Esophagus squamous epithelium (tissue), 5 donors: ENCODE measurements around the gene VILL. TPM values are rescaled to one million over a fixed set of nuclear protein-coding genes. Genes with fewer than 3 reads are reported as not detected.
A peak's percentile ranks its signal among the peaks of the same experiment; 100 is the strongest.

ENCODE experiments used
- DNase-seq: peaks from one replicate; lab custom pipeline; 2025; lab: John Stamatoyannopoulos, UW
- H3K27ac ChIP-seq, 4 donors: fragments of 200-600 bp; sonication (generic); one replicate each; pipeline ENCODE4 v1.5.1; 2016 to 2019; ENCODE audit warnings: mild to moderate bottlenecking in 1 of 4
- H3K27me3 ChIP-seq, 4 donors: fragments of 200-600 bp; sonication (generic); 1 replicate in 3 of 4; 2 replicates in 1 of 4; pipeline versions ENCODE4 v1.5.1 to v1.6.0; 2017 to 2021; ENCODE audit warnings: antibody characterized with exemption in 1 of 4
- H3K36me3 ChIP-seq, 3 donors: fragments of 200-600 bp; sonication (generic); one replicate each; pipeline ENCODE4 v1.5.1; 2016 to 2019
- H3K4me1 ChIP-seq, 3 donors: fragments of 200-600 bp; sonication (generic); one replicate each; pipeline ENCODE4 v1.5.1; 2017 to 2019
- H3K4me3 ChIP-seq, 4 donors: fragments of 200-600 bp; sonication (generic); 1 replicate in 3 of 4; 2 replicates in 1 of 4; pipeline ENCODE4 v1.5.1; 2016 to 2019; ENCODE audit warnings: mild to moderate bottlenecking in 2 of 4, moderate library complexity in 1 of 4
- H3K9me3 ChIP-seq, 3 donors: fragments of 200-600 bp; sonication (generic); one replicate each; pipeline ENCODE4 v1.5.1; 2016 to 2019
- POLR2A ChIP-seq, 4 donors: fragments of 450-650 bp; IDR thresholded peaks; one replicate each; pipeline ENCODE4 v1.6.1; 2017; ENCODE audit warnings: antibody characterized with exemption in 4 of 4, mild to moderate bottlenecking in 4 of 4, moderate library complexity in 3 of 4
- WGBS, 2 donors: methylation state at CpG; one replicate each; pipeline ENCODE4 v1.1.5; 2018; 5-methylcytosine and 5-hydroxymethylcytosine counted together
- intact Hi-C: fragments of 100-400 bp; cut with DNase I; formaldehyde crosslinking; loops from one replicate; pipeline ENCODE4 v1.15.0; 2022
- total RNA-seq, 4 donors: library from RNA; depleted of rRNA; stranded (reverse); fragments of >200 nt; gene quantifications; one replicate each; pipeline ENCODE4 v1.1.0, GENCODE V29; 2016
- TF ChIP-seq, protein P1 (sequence below), 6 experiments: fragments of 450-650 bp in 4 of 6; fragments of 200-600 bp in 2 of 6; sonication (generic) in 2 of 6; IDR thresholded peaks; one replicate each; pipeline ENCODE4 v1.5.1; 2016 to 2019; ENCODE audit warnings: antibody characterized with exemption in 6 of 6, mild to moderate bottlenecking in 4 of 6, moderate library complexity in 4 of 6
- donor health status: DM: yes; HTN: yes; CAD: no.

VILL gene
- total RNA-seq, 4 donors from 2014 or later: 5.5 to 13.0 (median 6.1) TPM

DNA sequence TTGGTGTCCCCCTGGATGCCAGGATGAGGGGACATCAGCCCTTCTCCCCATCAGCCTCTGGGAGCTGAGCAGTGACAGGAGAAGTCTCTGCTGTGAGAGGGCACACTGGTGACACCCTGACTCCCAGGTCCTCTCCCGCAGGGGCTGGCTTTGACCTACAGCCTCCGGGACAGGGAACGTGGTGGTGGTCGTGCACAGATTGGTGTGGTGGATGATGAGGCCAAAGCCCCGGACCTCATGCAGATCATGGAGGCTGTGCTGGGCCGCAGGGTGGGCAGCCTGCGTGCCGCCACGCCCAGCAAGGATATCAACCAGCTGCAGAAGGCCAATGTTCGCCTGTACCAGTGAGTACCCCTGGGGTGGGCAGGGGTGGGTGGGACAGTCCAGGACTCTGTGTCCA is 6.8 kb downstream of the VILL start:
- no peaks in the 10 kb centered on the region for H3K27me3 ChIP-seq
- no peaks in the 10 kb centered on the region for H3K9me3 ChIP-seq
- no peak overlapping the region for H3K4me3 ChIP-seq
- peak overlapping the region in 2 of 4 donors; percentile 92 to 97 for H3K27ac ChIP-seq
- peaks cover 0 to 41% (median 0%) of the 10 kb centered on the region in 3 donors for H3K36me3 ChIP-seq
- TF ChIP-seq, protein P1, sequence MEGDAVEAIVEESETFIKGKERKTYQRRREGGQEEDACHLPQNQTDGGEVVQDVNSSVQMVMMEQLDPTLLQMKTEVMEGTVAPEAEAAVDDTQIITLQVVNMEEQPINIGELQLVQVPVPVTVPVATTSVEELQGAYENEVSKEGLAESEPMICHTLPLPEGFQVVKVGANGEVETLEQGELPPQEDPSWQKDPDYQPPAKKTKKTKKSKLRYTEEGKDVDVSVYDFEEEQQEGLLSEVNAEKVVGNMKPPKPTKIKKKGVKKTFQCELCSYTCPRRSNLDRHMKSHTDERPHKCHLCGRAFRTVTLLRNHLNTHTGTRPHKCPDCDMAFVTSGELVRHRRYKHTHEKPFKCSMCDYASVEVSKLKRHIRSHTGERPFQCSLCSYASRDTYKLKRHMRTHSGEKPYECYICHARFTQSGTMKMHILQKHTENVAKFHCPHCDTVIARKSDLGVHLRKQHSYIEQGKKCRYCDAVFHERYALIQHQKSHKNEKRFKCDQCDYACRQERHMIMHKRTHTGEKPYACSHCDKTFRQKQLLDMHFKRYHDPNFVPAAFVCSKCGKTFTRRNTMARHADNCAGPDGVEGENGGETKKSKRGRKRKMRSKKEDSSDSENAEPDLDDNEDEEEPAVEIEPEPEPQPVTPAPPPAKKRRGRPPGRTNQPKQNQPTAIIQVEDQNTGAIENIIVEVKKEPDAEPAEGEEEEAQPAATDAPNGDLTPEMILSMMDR (IDR thresholded peaks at IDR 0.05): no peak
- H3K4me1 ChIP-seq: peaks cover 14 to 63% (median 32%) of the 10 kb centered on the region in 3 donors
- no peak for DNase-seq
- whole genome bisulfite sequencing, 2 donors: 100% methylated on average over 1 of the region's 10 CpGs; no CpG with 5 or more reads in 1 of the 2 donors
- intact Hi-C loops: no loop called here

DNA sequence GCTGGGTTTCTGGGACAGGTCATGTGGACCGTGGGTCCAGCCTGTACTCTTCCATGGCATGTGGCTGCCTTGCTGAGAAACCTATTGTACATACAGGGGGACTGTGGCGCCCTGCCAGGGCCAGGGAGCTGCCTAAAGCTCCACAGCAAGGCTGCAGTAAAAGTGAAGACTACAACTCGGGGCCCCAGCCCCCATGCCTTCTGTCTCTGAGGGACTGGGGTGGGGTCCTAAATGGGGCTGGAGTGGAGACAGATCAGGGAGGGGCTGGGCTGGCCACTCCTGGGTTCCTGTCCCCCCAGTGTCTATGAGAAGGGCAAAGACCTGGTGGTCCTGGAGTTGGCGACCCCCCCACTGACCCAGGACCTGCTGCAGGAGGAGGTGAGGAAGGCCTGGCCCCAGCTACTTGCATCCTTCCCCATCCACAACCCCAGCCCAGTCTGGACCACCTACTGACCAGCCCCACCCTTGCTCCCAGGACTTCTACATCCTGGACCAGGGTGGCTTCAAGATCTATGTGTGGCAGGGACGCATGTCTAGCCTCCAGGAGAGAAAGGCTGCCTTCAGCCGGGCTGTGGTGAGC is 7.3 kb downstream of the VILL start:
- Histone ChIP-seq H3K4me1 (peaks cover 14 to 59% (median 32%) of the 10 kb centered on the region in 3 donors), H3K27ac (peak overlapping the region; percentile 86 to 97 (median 94)), H3K9me3 (no peaks in the 10 kb centered on the region), H3K27me3 (no peaks in the 10 kb centered on the region), H3K4me3 (peak overlapping the region in 3 of 4 donors; percentile 54 to 76 (median 56)), H3K36me3 (peaks cover 0 to 46% (median 0%) of the 10 kb centered on the region in 3 donors)
- no peak for TF ChIP-seq POLR2A (IDR thresholded peaks at IDR 0.05)
- TF ChIP-seq, protein P1 (IDR thresholded peaks at IDR 0.05): no peak
- DNase-seq: no peak
- intact Hi-C loops: no loop called here
- 70 to 100% methylated on average over 1 to 2 of the region's 6 CpGs for WGBS, 2 donors

DNA sequence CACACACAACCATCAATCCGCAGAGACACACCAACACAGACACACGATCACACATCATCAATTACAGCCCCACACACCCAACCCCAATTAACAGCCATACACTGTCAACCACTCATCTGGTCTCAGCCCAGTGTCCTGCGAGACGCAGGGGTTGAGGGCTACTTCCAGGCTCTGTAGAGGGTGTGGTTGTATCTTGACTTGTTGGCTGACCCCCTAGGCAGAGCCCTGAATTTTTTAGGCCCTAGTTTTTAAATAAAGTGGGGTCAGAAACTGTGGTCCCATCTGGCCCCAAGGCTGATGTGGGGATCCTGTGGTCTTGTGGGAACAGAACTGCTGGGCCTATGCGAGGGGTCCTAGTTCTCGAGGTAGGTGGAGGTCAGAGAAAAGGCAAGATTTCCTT is 9.2 kb downstream of the VILL start:
- WGBS, 2 donors: 88 to 91% methylated on average over 6 of the region's 6 CpGs
- no peak for DNase-seq
- Histone ChIP-seq H3K36me3 (peaks cover 0 to 51% (median 0%) of the 10 kb centered on the region in 3 donors), H3K27me3 (no peaks in the 10 kb centered on the region), H3K9me3 (no peaks in the 10 kb centered on the region), H3K4me3 (no peak overlapping the region), H3K4me1 (peaks cover 18 to 57% (median 22%) of the 10 kb centered on the region in 3 donors), H3K27ac (no peak overlapping the region)
- intact Hi-C loops: no loop called here
- TF ChIP-seq POLR2A (IDR thresholded peaks at IDR 0.05): no peak
- TF ChIP-seq, protein P1 (IDR thresholded peaks at IDR 0.05): no peak

DNA sequence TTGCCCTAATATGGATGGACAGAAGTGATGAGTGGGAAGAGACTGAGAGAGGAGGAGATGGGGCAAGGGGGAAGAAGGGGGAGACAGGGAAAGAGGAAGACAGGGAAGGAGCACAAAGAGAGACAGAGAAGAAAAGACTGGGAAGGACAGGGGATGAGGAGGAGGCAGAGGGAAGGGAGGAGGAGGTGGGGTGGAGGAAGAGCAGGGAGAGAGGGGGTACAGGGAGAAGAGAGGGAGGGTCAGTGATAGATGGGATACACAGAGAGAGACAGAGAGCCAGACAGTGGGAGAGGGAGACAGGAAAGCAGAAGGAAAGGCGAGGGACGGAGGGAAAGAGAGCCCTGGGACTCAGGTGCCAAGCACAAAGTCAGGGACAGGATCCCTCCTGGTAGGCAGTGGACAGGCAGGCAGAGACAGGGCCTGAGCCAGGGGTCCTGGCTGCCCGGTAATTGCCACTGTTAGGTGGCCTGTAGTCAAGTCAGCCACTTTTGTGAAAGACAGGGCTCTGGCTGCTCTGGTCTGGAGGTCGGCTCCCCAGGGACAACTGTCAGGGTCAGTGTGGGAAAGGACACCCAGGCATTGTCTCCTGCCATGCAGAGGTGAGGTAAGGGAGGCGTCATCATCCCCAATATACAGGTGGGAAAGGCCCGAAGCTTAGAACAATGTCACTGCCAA is 9.8 kb downstream of the VILL start:
- no peak overlapping the region for H3K4me3 ChIP-seq
- WGBS, 2 donors: 94 to 96% methylated on average over 3 of the region's 6 CpGs
- peaks cover 18 to 57% (median 18%) of the 10 kb centered on the region in 3 donors for H3K4me1 ChIP-seq
- H3K27ac ChIP-seq: no peak overlapping the region
- TF ChIP-seq POLR2A (IDR thresholded peaks at IDR 0.05): no peak
- TF ChIP-seq, protein P1 (IDR thresholded peaks at IDR 0.05): no peak
- DNase-seq: no peak
- no peaks in the 10 kb centered on the region for H3K9me3 ChIP-seq
- H3K27me3 ChIP-seq: no peaks in the 10 kb centered on the region
- intact Hi-C loops: no loop called here
- H3K36me3 ChIP-seq: peaks cover 0 to 49% (median 0%) of the 10 kb centered on the region in 3 donors

DNA sequence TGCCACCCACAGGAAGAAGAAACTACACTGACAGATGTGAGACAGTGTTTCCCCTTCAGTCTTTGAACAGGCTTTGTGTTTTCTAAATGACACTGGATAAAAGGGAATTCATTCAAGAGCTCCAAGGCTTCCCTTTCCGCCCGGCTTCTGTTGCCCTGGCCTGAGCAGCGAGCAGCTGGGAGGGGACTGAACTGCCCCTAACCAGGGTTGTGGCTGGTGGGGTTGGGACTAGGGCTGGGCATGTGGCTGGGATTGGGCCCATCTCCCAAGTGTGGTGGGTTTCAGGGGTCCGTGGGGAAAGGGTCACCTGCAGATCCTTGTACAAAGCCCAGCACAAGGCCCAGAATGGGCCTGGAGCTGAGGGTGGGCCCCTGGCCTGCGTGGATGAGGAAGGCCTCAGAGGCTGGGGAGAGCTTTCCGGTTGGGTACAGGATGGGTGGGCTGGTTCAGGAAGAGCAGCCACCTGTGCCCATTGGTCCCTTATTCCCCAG is 10.4 kb downstream of the VILL start:
- Histone ChIP-seq H3K36me3 (peaks cover 0 to 47% (median 0%) of the 10 kb centered on the region in 3 donors), H3K9me3 (no peaks in the 10 kb centered on the region), H3K4me1 (peaks cover 17 to 58% (median 21%) of the 10 kb centered on the region in 3 donors), H3K27ac (no peak overlapping the region), H3K27me3 (no peaks in the 10 kb centered on the region), H3K4me3 (no peak overlapping the region)
- DNase-seq: no peak
- intact Hi-C loops: no loop called here
- TF ChIP-seq, protein P1 (IDR thresholded peaks at IDR 0.05): no peak
- no peak for TF ChIP-seq POLR2A (IDR thresholded peaks at IDR 0.05)
- 100% methylated on average over 2 of the region's 6 CpGs; no CpG with 5 or more reads in 1 of the 2 donors for WGBS, 2 donors
